ENCODE data around the gene EXOC3L1.

Gene EXOC3L1

DNA sequence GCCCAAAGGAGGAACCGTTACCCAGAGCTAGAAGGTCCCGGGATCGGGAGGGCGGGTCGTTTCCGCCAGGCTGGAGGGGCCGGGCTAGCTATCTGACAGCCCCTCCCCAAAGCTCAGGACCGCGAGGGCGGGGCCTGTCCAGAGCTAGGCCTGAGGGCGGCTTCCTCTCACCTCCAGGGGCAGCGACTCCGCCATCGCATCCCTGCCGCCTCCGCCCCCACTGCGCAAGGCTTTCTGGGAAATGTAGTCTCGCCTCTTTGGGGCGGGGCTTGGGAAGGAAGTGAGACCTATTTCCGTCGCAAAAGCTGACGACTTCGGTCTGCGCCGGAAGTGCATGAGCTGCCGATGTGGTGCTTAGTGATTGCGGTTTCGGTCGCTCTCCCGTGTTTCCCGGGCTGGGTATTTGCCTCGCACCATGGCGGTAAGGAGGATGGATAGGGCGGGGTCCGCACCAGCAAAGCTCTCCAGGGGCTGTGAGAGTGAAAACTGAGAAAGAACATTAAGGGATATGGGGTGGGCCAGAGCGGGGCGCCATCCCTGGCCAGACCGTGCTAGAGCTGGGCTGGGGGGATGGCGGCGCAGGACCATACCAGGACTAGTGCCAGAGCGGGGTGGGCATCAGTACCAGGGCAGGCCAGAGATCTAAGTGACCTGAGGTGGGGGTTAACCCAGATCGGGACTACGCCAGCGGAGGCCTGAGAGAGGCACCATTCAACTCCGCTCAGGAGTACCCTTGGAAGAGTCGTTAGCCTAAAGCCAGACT is 37.0 kb upstream of the EXOC3L1 start, which contains the start of gene TMEM208:
TMEM208 (plus strand) TSS at position 327 of the 763 bp plus-strand sequence; CDS start at position 416, 89 bp downstream.
- no peak for TF ChIP-seq CTCF (IDR thresholded peaks at IDR 0.05)

GRCh38 chr16:67226295-67226803 is 36.4 kb upstream of the EXOC3L1 start:
- no peak for TF ChIP-seq CTCF (IDR thresholded peaks at IDR 0.05)

DNA sequence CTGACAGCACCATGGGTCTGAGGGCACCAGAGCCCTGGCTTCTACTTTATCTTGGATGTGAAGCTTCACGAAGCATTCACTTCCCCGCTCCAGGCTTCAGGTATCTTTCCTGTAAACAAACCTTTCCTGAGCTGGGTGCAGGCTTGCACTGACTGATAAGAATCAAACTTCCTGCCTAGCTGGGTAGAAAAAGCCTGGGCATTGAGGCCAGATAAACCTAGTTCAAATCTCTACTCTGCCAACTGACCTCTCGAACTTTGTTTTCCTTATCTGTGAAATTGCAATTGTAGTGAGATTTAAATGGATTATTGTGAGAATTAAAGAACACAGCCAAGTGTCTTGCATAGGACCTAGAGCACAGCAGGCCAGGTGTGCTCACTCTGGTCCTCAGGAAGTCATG is 34.1 kb upstream of the EXOC3L1 start:
- no peak for TF ChIP-seq CTCF (IDR thresholded peaks at IDR 0.05)

DNA sequence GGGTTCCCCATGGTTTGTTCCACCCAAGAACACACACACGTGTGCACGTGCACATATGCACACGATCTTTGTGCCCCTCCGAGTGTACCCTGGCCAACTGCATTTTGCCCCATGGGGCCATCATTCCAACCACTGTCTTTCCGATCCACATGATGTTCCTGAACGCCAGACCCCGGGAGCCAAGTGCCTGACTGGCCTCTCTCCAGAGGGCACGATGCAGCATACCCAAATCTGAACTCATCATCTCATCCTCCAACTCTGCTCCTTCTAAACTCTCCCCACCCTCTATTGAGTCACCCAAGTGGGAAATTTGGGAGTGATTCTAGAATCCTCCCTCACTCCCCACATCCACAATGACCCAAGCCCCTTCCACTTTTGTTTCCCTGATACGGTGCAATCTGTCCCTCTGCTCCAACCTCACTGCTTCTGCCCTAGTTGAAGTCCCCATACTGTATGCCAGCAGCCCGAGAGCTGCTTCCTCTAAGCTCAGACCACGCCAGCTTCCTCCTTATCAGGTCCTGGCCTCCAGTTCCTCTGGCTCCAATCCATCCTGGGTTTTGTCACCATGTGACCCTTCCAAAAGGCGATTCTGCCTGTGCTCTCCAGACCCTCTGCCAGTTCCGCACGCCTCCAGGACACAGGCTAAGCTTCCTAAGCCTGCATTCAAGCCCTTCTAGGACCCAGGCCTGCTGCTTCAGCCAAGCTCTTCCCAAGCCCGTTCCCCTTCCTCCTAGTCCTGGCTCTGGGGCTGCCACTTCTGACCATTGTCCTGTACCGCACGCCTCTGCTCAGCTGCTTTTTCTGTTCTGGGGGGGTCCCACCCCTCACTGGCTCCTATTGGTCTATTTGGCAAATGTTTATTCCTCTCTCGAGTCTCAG is 26.9 kb upstream of the EXOC3L1 start:
- no peak for TF ChIP-seq CTCF (IDR thresholded peaks at IDR 0.05)

DNA sequence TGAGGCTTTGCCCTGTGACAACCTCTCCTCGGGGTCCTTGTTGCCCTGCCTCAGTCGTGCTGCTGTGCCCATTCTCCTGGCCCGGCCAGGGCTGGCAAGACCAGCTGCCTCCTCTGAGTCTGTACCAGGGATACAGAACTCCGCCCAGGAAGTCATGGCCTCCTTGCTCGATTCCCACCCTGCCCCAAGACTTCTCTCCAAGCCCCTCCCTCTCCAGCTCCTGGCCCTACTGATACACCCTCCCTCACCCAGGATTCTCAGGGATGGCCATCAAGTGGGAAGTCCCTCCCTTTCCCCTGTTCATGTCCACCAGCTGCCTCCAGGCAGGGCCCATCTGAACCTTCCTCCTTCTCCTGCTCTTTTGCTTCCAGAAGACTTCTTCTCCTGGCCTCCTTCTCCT is 25.8 kb upstream of the EXOC3L1 start:
- no peak for TF ChIP-seq CTCF (IDR thresholded peaks at IDR 0.05)

DNA sequence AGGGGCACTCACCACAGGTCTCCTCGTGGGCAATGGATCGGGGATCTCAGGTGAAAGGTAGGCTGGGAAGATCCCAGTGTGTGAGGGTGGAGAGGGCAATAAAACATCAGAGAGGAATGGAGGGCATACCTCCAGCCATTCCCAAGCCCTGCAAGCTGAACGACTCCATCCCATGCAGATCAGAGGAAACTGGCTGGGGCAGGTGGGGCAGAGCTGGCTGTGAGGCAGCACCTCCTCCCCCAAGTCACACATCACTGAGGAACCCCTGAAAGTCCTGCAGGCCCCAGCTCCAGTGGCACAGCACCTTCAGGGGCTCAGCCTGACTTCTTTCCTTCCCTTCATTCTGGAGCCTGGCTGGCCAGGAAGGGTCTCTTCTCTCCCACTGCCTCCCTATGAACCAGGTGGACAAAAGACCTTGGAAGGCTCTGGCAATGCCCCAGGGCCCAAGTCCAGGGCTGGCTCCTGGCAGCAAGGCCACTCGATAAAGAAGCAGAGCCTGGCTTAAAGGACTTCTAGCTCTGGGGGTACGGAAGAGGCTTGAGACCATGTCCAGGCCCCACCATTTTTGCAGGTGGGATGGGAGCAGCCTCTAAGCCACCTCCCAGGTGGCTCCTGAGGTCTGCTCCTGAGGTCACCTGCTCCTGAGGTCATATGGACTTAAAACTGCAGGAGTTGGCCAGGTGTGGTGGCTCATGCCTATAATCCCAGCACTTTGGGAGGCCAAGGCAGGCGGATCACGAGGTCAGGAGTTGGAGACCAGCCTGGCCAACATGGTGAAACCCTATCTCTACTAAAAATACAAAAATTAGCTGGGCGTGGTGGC is 23.5 kb upstream of the EXOC3L1 start:
- TF ChIP-seq CTCF (IDR thresholded peaks at IDR 0.05) = no peak

DNA sequence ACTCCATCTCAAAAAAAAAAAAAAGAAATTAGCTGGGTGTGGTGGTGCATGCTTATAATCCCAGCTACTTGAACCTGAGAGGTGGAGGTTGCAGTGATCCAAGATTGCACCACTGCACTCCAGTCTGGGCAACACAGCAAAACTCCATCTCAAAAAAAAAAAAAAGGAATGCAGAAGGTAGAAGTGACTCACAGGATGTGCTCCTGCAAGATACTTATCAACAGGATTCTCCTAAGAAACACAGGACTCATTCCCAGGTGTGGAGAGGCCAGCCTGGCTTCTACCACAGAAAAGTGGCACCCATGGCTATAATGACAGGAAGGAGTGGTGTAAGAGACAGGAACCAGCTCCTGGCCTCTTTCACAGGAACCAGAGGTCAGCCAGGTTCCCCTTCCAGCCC is 22.8 kb upstream of the EXOC3L1 start:
- no peak for TF ChIP-seq CTCF (IDR thresholded peaks at IDR 0.05)
